ENCODE results near the gene VPS8. TPM values are rescaled to one million over a fixed set of nuclear protein-coding genes. Genes with fewer than 3 reads are reported as not detected.

The VPS8 gene
- total RNA-seq, 3 donors from 2014 or later, result 52.2 to 86.3 (median 61.9) TPM

- Histone ChIP-seq H3K9me3 (no peaks in the 10 kb centered on the region), H3K4me1 (no peaks in the 10 kb centered on the region), H3K27me3 (no peaks in the 10 kb centered on the region), H3K36me3 (peaks cover 2% of the 10 kb centered on the region), H3K4me3 (no peak overlapping the region), H3K27ac (no peak overlapping the region)
- DNase-seq (ENCODE audit: low spot score in 2 of 2), result no peak
- no peak for TF ChIP-seq POLR2A (IDR thresholded peaks at IDR 0.05)
- TF ChIP-seq CTCF (IDR thresholded peaks at IDR 0.05), result peak; percentile 29 to 52 (median 48)
- no peak for TF ChIP-seq POLR2AphosphoS5 (IDR thresholded peaks at IDR 0.05)
- intact Hi-C loops (cut with DNase I; ENCODE audit: low total_unique reads), result no loop called here
Observed at GRCh38 chr3:184874709-184875644, 63.0 kb downstream of the VPS8 start.

GRCh38 chr3:184880276-184881019, 68.5 kb downstream of the VPS8 start:
- no peak for DNase-seq (ENCODE audit: low spot score in 2 of 2)

GRCh38 chr3:184884359-184885017, 72.5 kb downstream of the VPS8 start:
- intact Hi-C loops (cut with DNase I; ENCODE audit: low total_unique reads), result no loop called here
- no peaks in the 10 kb centered on the region for H3K36me3 ChIP-seq
- no peak overlapping the region for H3K27ac ChIP-seq
- TF ChIP-seq POLR2AphosphoS5 (IDR thresholded peaks at IDR 0.05) (no peak), POLR2A (IDR thresholded peaks at IDR 0.05) (no peak), CTCF (IDR thresholded peaks at IDR 0.05) (no peak)
- H3K27me3 ChIP-seq, result no peaks in the 10 kb centered on the region
- H3K4me1 ChIP-seq, result no peaks in the 10 kb centered on the region
- no peaks in the 10 kb centered on the region for H3K9me3 ChIP-seq
- H3K4me3 ChIP-seq, result no peak overlapping the region
- no peak for DNase-seq (ENCODE audit: low spot score in 2 of 2)

More at GRCh38 chr3:184880276-184881019, 68.5 kb downstream of the VPS8 start:
- Histone ChIP-seq H3K9me3 (no peaks in the 10 kb centered on the region), H3K27me3 (no peaks in the 10 kb centered on the region), H3K27ac (no peak overlapping the region), H3K4me3 (no peak overlapping the region), H3K4me1 (no peaks in the 10 kb centered on the region), H3K36me3 (no peaks in the 10 kb centered on the region)
- intact Hi-C loops (cut with DNase I; ENCODE audit: low total_unique reads), result no loop called here
- TF ChIP-seq CTCF (IDR thresholded peaks at IDR 0.05), result no peak
- no peak for TF ChIP-seq POLR2A (IDR thresholded peaks at IDR 0.05)
- TF ChIP-seq POLR2AphosphoS5 (IDR thresholded peaks at IDR 0.05), result no peak

- no peaks in the 10 kb centered on the region for H3K9me3 ChIP-seq
- no peaks in the 10 kb centered on the region for H3K36me3 ChIP-seq
- H3K4me1 ChIP-seq, result no peaks in the 10 kb centered on the region
- intact Hi-C loops (cut with DNase I; ENCODE audit: low total_unique reads), result no loop called here
- no peak overlapping the region for H3K4me3 ChIP-seq
- H3K27ac ChIP-seq, result no peak overlapping the region
- no peak for TF ChIP-seq POLR2A (IDR thresholded peaks at IDR 0.05)
- no peak for TF ChIP-seq CTCF (IDR thresholded peaks at IDR 0.05)
- no peak for TF ChIP-seq POLR2AphosphoS5 (IDR thresholded peaks at IDR 0.05)
- no peaks in the 10 kb centered on the region for H3K27me3 ChIP-seq
- no peak for DNase-seq (ENCODE audit: low spot score in 2 of 2)
Observed at GRCh38 chr3:184885112-184885511, 73.1 kb downstream of the VPS8 start.

All from breast epithelium (tissue), 4 donors.